ENCODE data around the gene SEMA3E. TPM values are rescaled to one million over a fixed set of nuclear protein-coding genes. Genes with fewer than 3 reads are reported as not detected.
"Not testable (repeated sequence)": the region's sequence is repeated elsewhere in the genome, so short reads cannot be mapped to it uniquely, and the experiment has no call there.

SEMA3E gene
- polyA plus RNA-seq, 1 experiment, result not detected

- DNase-seq (ENCODE audit: low read depth), result no peak
- POLR2A ChIA-PET, result no interaction called here
- no peaks in the 10 kb centered on the region for H3K36me3 ChIP-seq (ENCODE audit: control insufficient read depth, insufficient read depth, low read length)
- H3K4me3 ChIP-seq (ENCODE audit: low read depth, low read length), result no peak overlapping the region
- CTCF ChIA-PET, result interaction anchor here (1.0 to 1.1 kb wide), 2 partner anchors 16 to 76 kb away, joined by 3 read pairs; no protein-coding TSS in a partner anchor
- H3K27me3 ChIP-seq (ENCODE audit: control insufficient read depth, insufficient read depth, low read length), result peaks cover under 1% of the 10 kb centered on the region; the same call in 1 of the 2 replicates
- TF ChIP-seq CTCF (IDR thresholded peaks at IDR 0.05; ENCODE audit: insufficient read depth, low read depth, low read length), result no peak
Measured at GRCh38 chr7:83467493-83467892, 181.4 kb downstream of the SEMA3E start.

DNA sequence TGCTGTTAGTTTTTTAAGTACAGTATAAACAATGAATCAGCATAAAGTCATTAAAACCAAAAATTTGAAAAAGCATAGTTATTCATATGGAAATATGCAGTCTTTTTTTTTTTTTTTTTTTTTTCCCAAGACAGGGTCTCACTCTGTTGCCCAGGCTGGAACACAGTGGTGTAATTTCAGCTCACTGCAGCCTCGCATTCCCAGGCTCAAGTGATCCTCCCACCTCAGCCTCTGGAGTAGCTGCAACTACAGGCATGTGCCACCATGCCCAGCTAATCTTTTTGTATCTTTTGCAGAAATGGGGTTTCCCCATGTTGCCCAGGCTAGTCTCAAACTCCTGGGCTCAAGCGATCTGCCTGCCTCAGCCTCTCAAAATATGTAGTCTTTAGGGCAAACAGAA is 182.0 kb downstream of the SEMA3E start:
- CTCF ChIA-PET, result no interaction called here
- POLR2A ChIA-PET, result no interaction called here
- H3K27me3 ChIP-seq (ENCODE audit: control insufficient read depth, insufficient read depth, low read length), result no peaks in the 10 kb centered on the region

GRCh38 chr7:83466187-83466923 is 182.6 kb downstream of the SEMA3E start:
- no peak for TF ChIP-seq CTCF (IDR thresholded peaks at IDR 0.05; ENCODE audit: insufficient read depth, low read depth, low read length)

More for the DNA sequence above, 182.0 kb downstream of the SEMA3E start:
- no peak for DNase-seq (ENCODE audit: low read depth)
- TF ChIP-seq CTCF (IDR thresholded peaks at IDR 0.05; ENCODE audit: insufficient read depth, low read depth, low read length), result no peak
- no peak overlapping the region for H3K4me3 ChIP-seq (ENCODE audit: low read depth, low read length)
- H3K36me3 ChIP-seq (ENCODE audit: control insufficient read depth, insufficient read depth, low read length), result no peaks in the 10 kb centered on the region

GRCh38 chr7:83465643-83466042 is 183.3 kb downstream of the SEMA3E start:
- DNase-seq (ENCODE audit: low read depth), result no peak
- no peak for TF ChIP-seq CTCF (IDR thresholded peaks at IDR 0.05; ENCODE audit: insufficient read depth, low read depth, low read length)
- Histone ChIP-seq H3K4me3 (ENCODE audit: low read depth, low read length) (no peak overlapping the region), H3K27me3 (ENCODE audit: control insufficient read depth, insufficient read depth, low read length) (no peaks in the 10 kb centered on the region), H3K36me3 (ENCODE audit: control insufficient read depth, insufficient read depth, low read length) (no peaks in the 10 kb centered on the region)
- POLR2A ChIA-PET, result no interaction called here
- CTCF ChIA-PET, result interaction anchor here (0.5 kb wide), 1 partner anchor 34 kb away, joined by 6 read pairs; no protein-coding TSS in a partner anchor

More at GRCh38 chr7:83466187-83466923, 182.6 kb downstream of the SEMA3E start:
- POLR2A ChIA-PET, result no interaction called here
- DNase-seq (ENCODE audit: low read depth), result no peak
- no peaks in the 10 kb centered on the region for H3K27me3 ChIP-seq (ENCODE audit: control insufficient read depth, insufficient read depth, low read length)
- H3K4me3 ChIP-seq (ENCODE audit: low read depth, low read length), result no peak overlapping the region
- no peaks in the 10 kb centered on the region for H3K36me3 ChIP-seq (ENCODE audit: control insufficient read depth, insufficient read depth, low read length)
- CTCF ChIA-PET, result no interaction called here

DNA sequence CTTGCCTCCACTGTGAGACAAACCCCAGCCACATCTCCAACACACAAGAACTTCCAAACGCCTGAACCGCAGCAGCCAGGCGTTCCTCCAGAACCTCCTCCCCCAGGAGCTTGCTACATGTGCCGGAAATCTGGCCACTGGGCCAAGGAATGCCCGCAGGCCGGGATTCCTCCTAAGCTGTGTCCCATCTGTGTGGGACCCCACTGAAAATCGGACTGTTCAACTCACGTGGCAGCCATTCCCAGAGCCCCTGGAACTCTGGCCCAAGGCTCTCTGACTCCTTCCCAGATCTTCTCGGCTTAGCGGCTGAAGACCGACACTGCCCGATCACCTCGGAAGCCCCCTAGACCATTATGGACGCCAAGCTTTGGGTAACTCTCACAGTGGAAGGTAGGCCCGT is 187.1 kb downstream of the SEMA3E start:
- H3K4me3 ChIP-seq (ENCODE audit: low read depth, low read length); CTCF ChIA-PET; H3K27me3 ChIP-seq (ENCODE audit: control insufficient read depth, insufficient read depth, low read length); POLR2A ChIA-PET; DNase-seq (ENCODE audit: low read depth); H3K36me3 ChIP-seq (ENCODE audit: control insufficient read depth, insufficient read depth, low read length): not testable (repeated sequence)

GRCh38 chr7:83459930-83460653 is 188.8 kb downstream of the SEMA3E start:
- H3K27me3 ChIP-seq (ENCODE audit: control insufficient read depth, insufficient read depth, low read length); H3K36me3 ChIP-seq (ENCODE audit: control insufficient read depth, insufficient read depth, low read length); CTCF ChIA-PET; H3K4me3 ChIP-seq (ENCODE audit: low read depth, low read length); POLR2A ChIA-PET; DNase-seq (ENCODE audit: low read depth): not testable (repeated sequence)

- CTCF ChIA-PET; DNase-seq (ENCODE audit: low read depth); H3K4me3 ChIP-seq (ENCODE audit: low read depth, low read length); POLR2A ChIA-PET; H3K36me3 ChIP-seq (ENCODE audit: control insufficient read depth, insufficient read depth, low read length); H3K27me3 ChIP-seq (ENCODE audit: control insufficient read depth, insufficient read depth, low read length): not testable (repeated sequence)
Measured at GRCh38 chr7:83459101-83459929, 189.6 kb downstream of the SEMA3E start.
